Stimulated activated CD8-positive, alpha-beta memory T cell treated with anti-CD3 and anti-CD28 coated beads, Interleukin-4, amount 100 ng/mL, for 48 hours (primary cell): ENCODE results near the gene MRS2.

Source experiments
- DNase-seq: peaks from one replicate; pipeline ENCODE4 v3.0.0-alpha.2; 2020

Gene MRS2

DNA sequence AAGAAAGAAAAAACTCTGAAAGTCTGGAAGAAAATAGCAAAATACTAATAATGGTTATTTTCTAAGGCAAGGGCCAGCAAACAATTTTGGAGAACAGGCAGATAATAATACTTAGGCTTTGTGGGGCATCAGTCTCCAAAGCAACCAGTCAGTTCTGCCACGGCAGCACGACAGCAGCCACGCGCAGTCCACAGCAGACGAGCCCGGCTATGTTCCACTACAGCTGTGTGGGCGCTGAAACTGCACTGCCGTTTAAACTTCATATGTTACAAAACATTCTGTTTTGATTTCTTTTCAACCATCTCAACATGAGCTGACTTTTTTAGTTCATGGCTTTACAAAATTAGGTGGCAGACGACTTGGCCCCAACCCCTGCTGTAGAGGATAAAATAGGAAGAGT is 29.9 kb downstream of the MRS2 start:
- no peak for DNase-seq

DNA sequence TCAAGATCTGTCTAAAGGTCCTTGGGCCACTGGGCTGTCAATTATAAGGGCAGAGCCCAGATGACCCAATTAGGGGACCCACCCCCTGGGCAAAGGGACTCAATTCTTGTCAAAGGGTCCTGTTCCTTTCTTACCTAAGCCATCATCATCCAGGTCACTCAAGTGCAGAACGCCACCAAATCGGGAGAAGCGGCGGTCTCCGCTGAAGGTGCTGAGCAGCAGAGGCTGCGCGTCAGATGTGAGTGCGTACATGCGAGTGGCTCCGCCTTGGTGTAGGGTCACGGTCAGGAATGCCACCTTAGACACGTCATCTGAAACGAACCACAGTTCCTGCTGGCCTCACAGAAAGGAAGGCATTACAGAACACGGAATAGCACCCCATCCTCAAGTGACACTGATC is 34.2 kb downstream of the MRS2 start:
- no peak for DNase-seq

DNA sequence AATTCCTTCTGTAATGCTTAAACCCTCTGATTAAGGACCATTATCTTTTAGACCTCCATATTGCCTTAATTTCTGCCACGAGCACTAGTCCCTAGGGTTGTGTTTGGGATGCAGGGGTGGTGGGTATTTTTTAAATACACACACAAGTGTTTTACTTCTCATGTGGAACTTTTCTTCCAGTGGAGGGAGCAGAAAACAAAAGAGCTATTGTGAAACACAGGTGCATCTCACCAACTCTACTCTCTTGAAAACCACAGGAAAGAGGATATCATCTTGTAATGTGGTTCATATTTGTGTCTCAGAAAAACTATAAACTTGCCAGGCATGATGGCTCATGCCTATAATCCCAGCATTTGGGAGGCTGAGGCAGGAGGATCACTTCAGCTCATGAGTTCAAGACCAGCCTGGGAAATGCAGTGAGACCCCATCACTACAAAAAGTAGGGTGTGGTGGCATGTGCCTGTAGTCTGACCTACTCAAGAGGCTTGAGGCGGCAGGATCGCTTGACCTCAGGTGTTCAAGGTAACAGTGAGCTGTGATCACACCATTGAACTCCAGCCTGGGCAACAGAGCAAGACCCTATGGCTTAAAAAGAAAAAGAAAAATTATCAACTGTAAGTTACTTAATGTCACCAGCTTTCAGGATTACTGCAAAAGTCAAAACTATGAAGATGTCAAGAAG is 37.3 kb downstream of the MRS2 start:
- DNase-seq, result no peak

DNA sequence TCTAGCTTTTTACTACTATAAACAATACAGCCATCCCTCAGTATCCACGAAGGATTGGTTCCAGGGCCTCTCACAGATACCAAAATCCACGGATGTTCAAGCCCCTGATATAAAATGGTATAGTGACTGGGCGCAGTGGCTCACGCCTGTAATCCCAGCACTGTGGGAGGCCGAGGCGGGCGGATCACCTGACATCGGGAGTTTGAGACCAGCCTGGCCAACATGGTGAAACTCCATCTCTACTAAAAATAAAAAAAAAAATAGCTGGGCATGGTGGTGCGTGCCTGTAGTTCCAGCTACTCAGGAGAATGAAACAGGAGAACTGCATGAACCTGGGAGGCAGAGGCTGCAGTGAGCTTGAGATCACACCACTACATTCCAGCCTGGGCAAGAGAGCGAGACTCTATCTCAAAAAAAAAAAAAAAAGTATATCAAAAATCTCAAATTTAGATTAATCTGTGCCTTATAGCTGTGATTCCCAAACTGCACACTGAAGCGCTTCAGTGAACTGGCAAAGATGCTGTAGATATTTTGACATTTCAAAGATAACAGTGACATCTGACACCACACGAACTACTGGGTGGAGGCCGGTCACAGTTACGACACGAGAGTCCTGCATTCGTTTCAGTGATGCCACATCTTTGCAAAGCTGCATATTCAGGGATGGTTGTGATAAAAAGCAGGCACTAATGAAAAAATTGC is 38.3 kb downstream of the MRS2 start:
- no peak for DNase-seq

DNA sequence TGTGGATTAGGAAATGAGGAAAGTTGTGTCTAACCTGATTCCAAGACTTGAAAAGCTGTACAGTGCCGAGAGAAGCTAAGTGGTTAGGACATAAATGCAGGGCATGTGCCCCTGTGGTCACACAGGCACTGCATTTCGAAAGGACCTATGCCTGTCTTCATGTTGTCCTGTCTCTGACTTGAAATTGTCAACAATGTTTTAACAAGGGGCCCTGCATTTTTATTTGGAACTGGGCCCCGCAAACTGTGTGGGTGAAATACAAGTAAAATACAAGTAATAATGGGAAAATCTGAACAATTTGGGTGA is 38.8 kb downstream of the MRS2 start:
- DNase-seq, result no peak

DNA sequence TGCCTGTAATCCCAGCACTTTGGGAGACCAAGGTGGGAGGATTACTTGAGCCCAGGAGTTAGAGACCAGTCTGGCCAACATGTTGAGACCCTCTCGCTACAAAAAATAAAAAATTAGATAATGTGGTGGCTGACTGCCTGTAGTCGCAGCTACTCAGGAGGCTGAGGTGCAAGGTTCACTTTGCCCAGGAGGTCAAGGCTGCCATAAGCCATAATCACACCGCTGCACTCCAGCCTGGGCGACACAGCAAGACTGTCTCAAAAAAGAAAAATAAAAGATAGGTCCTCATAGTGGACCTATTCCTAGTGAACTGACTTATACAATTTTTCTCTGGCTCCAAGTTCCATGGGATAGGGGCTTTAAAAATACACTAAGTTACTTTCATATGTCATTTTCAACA is 41.9 kb downstream of the MRS2 start:
- no peak for DNase-seq

DNA sequence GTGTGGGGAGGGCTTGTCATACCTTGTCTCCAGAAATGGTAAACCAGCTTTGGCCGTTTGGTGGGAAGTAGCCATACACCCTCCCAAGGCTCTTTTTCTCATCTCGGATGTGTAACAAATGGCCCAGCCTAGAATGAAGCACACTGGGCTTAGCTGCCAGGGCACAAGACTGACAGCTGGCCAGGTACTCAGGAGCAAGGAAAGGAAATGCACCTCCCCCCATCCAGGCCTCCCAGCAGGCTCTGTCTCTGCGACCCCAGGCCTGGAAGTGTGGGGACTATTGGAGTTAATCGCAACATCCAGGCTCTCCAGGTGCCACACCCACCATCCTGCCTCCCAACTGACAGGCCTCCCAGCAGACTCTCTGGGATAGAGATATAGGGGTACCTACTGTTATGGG is 43.0 kb downstream of the MRS2 start:
- DNase-seq, result no peak

DNA sequence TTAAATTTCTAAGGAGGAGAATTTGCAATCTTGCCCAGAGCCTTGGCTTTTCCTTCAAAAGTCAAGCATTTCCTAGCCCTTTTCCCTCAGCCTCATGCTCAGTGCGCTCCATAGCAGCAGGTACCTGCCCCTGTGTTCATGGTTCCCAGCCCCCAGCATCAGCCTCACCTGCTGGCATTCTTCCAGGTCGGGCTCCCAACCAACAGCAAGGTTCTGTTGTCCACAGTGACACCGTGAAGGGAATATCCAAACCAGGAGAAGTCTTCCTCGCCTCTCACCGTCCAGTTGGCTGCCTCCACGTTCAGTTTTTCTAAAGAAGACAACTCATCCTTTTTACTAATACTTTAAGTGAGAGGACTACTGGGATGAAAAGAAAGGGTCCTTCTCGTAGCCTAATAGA is 43.9 kb downstream of the MRS2 start:
- no peak for DNase-seq

DNA sequence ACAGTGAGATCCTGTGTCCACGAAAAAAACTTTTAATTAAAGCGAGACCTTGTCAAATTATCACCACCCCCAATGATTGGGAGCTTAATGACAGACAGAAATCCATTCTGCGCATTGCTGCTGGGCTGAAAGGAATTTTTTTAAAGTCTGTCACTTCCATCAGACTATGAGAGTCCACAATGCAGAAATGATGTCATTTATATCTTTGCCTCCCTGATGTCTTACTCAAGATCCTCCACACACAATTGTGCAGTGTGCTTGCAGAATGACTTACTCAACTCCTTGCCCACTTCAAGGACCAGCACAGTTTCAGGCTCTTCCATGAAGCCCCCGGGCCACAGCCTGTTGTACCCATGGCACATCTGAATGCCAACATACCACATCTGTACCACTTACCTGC is 45.7 kb downstream of the MRS2 start:
- DNase-seq, result no peak

DNA sequence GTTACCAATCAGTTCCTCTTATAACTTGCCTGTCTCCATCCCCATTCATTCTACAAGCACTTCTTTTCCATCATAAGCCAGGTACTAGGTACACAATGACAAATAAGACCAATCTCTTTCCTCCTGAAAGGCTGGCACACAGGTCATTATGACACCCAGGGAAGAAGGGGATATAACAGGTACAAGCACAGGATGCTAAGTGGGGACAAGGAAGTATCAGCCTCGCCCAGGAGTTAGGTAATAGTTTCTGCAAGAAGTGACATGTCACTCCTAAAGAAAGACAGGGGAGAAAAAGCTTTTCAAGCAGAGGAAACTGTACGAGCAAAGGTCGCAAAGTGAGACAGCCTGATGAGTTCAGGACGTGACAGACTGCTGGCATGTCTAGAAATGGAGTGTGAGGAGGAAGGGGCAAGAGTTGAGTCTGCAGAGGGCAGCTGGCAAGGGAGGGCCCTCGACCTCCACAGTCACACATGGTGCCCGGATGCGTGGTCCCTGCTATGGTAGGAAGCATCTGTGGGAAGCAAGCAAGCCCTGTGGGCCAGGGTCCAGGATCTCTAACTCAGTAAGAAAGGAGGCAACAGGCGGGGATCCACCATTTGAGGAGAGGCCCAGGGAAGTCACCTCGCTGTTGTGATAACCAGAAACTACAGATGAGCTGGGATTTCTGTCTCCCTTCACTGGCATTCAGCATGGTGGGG is 46.2 kb downstream of the MRS2 start:
- DNase-seq, result no peak

DNA sequence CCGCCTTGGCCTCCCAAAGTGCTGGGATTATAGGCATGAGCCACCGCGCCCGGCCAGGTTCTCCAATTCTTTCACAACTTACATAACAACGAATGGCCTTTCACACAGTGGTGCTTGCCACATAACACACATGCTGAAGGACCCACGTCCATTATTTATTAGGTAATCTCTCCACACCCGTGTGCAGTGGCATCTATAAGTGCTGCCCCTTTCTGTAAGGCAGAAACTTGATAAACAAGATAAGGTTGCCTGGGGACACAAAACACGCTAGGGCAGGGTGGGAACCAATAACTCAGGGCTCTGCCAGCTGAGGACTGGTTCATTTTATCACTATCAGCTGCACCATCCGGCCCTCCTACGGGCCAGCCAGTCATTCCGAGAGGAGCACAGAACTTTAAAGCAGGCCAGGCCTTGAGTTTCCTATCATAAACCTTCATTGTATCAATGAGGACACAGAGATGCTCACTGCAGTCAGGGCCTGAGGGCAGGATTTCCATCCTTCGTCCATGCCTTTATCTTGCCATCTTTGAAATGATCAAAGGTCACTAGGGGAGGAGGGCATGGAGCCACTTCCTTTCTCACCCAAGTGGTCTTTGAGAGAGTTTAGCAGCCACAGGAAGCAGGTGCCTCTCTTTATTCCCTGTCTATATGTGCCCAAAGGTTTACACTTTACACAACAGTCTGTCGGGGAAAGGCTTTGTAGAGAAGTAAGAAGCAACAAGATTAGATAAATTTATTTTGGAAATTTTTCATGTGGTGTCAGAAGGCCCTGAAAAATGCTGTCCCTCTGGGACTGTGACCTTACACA is 49.0 kb downstream of the MRS2 start:
- DNase-seq, result no peak

DNA sequence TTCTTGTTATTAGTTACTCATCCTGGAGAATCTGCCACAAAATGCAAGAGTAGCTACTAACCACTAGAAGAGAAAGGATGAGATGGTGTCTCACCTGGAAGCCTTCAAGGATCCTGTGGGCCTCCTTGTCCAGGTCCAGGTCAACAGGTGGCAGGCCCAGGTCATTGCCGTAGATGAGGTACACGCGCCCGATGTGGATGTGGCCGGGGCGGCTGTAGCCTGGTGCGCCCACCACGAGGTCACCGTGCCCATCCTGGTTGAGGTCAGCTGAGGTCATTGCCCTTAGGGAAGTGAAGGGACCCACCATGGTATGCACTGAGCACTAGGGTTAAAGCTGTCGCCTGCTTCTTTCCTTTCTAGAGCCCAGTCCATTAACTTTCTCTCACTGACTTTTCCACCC is 51.2 kb downstream of the MRS2 start:
- DNase-seq, result no peak

DNA sequence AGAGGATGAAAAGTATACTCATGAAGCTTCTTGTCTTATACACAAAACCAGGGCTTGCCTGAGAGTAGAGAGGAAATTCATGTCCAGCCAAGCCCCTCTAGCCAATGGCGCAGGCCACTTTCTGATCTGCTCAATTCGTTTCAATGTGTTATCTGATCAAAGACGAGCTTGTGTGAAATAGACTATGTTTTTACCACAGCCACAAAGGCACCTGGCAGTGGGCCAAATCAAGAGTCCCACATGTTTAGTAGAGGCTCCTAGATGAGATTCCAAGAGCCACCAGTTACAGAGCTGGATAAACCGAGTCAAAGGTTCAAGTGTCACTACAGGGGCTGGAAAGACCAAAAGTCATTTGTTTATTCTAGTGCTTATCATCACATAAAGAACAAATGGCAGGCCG is 51.7 kb downstream of the MRS2 start:
- no peak for DNase-seq

DNA sequence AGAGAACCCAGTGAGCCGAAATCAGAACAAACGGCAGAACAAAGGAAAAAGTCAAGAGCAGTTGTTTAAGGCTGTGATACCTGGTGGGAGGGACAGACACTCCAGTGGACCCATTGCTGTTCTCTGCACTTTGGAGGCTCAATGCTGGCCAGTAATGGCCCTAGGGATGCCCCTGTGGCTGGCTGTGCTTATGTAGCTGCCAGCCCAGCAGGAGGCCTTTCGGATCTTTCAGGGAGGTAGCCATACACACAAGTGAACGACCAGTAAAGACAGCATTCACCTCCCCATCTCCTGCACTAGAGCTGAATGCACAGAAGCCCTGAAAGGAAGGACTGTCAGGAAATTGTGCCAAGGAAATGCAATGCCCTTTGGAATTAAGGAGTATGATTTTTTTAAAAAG is 52.3 kb downstream of the MRS2 start:
- DNase-seq, result no peak

DNA sequence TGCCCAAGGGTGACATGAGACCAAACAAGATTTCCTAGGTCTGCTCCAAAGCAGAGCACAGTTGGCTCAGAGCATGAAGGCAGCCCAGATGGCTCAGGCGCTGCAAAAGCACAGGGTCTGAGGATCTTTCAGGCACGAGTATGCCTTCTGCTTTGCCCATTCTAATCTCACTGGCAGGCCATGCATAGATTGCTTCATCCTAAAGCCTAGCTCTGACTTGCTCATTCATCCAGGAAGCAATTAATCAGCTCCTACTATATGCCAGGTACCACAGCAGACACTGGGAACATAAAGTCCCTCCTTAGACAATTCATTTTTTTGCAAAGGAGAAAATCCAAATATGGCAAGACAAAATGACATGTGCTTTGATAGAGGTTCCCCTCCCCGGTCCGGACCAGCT is 55.4 kb downstream of the MRS2 start:
- DNase-seq, result no peak

DNA sequence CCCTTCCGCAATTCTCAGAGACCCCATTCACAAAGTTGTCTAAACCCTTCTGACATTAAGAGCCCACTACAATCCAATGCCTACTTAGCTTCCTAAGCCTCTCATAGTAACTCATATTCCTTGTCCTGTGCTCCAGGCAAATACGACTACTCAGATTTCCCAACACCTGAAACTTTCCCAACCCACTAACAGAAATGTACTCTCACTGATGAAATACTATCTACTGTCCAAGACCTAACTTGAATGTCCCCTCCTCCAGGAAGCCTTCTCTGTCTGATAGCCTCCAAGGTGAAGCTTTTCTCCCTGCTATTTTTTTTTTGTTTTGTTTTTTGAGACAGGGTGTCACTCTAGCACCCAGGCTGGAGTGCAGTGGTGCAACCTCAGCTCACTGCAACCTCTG is 56.2 kb downstream of the MRS2 start:
- no peak for DNase-seq

DNA sequence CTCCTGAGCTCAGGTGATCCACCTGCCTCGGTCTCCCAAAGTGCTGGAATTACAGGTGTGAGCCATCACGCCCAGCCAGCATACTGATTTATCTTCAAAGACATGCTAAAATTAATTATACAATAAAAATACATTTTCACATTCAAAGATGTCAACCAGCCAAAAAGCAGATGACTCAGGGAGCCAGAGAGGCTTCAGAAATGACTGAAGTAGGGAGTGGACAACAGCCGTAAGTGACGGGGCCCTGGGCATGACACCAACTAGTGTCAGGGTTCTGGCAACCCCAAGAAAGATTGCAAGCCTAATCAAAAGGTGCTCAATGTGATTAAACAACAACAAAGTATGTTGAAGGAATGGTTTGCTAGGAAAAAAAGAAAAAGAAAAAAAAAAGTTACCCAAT is 58.2 kb downstream of the MRS2 start:
- DNase-seq, result no peak

DNA sequence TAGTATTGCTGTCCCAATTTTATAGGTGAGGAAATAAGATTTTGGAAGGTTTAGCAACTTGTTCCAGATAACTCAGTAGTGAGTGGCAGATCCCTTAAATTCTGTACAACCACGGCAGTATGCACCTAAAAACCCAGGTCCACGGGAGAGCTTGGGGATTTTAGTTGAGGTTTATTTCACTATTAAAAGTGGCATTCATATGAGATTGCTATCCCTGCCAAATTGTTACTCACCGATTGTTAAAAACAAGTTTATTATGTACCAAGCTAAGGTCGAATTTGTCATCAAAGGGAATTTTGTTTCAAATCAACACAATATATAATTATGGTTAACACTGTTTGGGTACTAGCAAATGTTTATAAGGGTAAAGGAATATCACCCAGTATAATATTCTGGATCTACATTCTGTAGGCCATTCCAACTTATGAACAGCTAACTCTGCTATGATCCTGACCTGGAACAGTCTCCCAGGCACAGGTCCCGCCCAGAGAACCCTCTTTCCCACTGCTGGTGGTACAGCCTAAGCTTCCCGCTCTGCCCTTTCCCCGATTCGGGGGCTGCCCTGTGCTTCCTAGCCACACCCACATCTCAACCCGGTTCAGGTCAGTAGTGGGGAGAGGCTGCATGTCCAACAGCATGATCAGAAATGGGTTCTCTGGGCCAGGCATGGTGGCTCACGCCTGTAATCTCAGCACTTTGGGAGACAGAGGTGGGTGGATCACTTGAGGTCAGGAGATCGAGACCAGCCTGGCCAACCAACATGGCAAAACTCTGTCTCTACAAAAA is 61.7 kb downstream of the MRS2 start:
- DNase-seq, result no peak

DNA sequence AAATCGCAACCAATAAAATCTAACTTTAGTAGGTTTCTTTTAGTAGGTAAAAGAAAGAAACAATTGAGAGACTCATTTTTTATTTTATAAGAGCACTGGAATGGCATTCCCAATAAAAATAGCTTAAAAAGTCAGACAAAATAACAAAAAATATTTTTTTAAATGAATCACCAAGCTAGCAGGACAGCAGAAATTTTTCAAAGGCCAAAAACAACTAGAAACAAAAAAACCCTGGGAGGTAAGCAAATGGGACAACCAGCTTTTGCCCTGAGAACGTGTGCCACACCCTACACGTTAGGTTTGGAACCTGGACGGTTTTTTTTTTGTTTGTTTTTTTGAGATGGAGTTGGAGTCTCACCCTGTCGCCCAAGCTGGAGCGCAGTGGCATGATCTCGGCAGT is 67.1 kb downstream of the MRS2 start:
- no peak for DNase-seq

DNA sequence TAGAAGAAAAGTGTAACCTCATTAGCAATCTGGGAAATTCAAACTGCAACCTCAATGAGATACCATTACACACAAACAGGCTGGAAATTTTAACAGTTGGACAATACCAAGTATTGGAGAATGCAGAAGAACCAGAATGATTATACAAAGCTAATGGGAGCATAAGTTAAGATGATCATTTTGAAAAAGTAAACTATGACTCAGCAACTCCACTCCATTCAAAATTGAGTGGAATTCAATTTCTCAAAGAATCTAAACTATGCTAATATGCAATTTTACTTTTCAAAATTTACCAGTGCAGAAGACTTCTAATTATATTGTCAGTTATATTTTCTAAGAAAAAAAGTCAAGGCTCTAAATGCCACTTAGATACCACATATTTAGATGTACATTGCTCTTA is 69.4 kb downstream of the MRS2 start:
- no peak for DNase-seq
